Caco-2 (cell line): ENCODE data around the gene BAZ1B. TPM values are rescaled to one million over a fixed set of nuclear protein-coding genes. Genes with fewer than 3 reads are reported as not detected.
A peak's percentile ranks its signal among the peaks of the same experiment; 100 is the strongest.

Experiments used
- BruUV-seq: library from RNA; stranded (reverse); fragments of 400-500 nt; replicated peaks from 2 replicates; lab custom pipeline; 2021; lab: Mats Ljungman, UMichigan
- CTCF ChIA-PET: fragments of 300-600 bp; sonication (Branson Sonifier 250); formaldehyde crosslinking; loops from one replicate; lab custom pipeline; 2022; ENCODE audit warnings: antibody characterized with exemption; lab: Charles Lee
- POLR2A ChIA-PET: fragments of 300-600 bp; sonication (Branson Sonifier 250); formaldehyde crosslinking; loops from one replicate; lab custom pipeline; 2022; ENCODE audit warnings: antibody characterized with exemption; lab: Charles Lee
- DNase-seq, 2 experiments: peaks; one replicate each; pipeline versions ENCODE4 v3.0.0 to v3.0.0-alpha.2; 2020 to 2022
- H3K27me3 ChIP-seq: replicated peaks from 2 replicates; pipeline ENCODE4 v1.6.0; 2011; ENCODE audit warnings: low read length; ENCODE audit not compliant: control insufficient read depth, insufficient read depth
- H3K36me3 ChIP-seq: 2 replicates; pipeline ENCODE4 v1.5.1; 2011; ENCODE audit warnings: low read length; ENCODE audit not compliant: control insufficient read depth, insufficient read depth
- H3K4me1 ChIP-seq: fragments of 250-450 bp; sonication (Bioruptor Pico); 2 replicates; pipeline ENCODE4 v1.5.1; 2020; ENCODE audit warnings: mild to moderate bottlenecking
- H3K4me3 ChIP-seq: 2 replicates; pipeline ENCODE4 v1.5.1; 2011; ENCODE audit warnings: low read depth, mild to moderate bottlenecking, control low read depth, low read length
- H3K9me3 ChIP-seq: fragments of 250-450 bp; sonication (Bioruptor Pico); 2 replicates; pipeline ENCODE4 v1.5.1; 2020; ENCODE audit warnings: mild to moderate bottlenecking, moderate library complexity
- H3K27ac Mint-ChIP-seq: one replicate; pipeline ENCODE4 v1.8.0; 2022; ENCODE audit warnings: mixed read lengths; ENCODE audit not compliant: unreplicated experiment
- H3K27me3 Mint-ChIP-seq: one replicate; pipeline ENCODE4 v1.8.0; 2022; ENCODE audit warnings: mixed read lengths; ENCODE audit not compliant: insufficient read depth, unreplicated experiment
- H3K36me3 Mint-ChIP-seq: one replicate; pipeline ENCODE4 v1.8.0; 2022; ENCODE audit warnings: mild to moderate bottlenecking, mixed read lengths; ENCODE audit not compliant: insufficient read depth, unreplicated experiment
- H3K4me1 Mint-ChIP-seq: one replicate; pipeline ENCODE4 v1.8.0; 2022; ENCODE audit warnings: low read depth, mixed read lengths; ENCODE audit not compliant: unreplicated experiment
- H3K4me3 Mint-ChIP-seq: one replicate; pipeline ENCODE4 v1.8.0; 2022; ENCODE audit warnings: mild to moderate bottlenecking, moderate library complexity, mixed read lengths; ENCODE audit not compliant: unreplicated experiment
- H3K9me3 Mint-ChIP-seq: one replicate; pipeline ENCODE4 v1.8.0; 2022; ENCODE audit warnings: mixed read lengths; ENCODE audit not compliant: unreplicated experiment
- CTCF ChIP-seq, 2 experiments: fragments of 200-600 bp in 1 of 2; IDR thresholded peaks; 1 replicate in 1 of 2; 2 replicates in 1 of 2; pipeline versions ENCODE4 v1.5.1 to v1.8.0; 2011 to 2022; ENCODE audit warnings: antibody characterized with exemption in 1 of 2, control low read depth in 1 of 2, inconsistent platforms in 1 of 2, low read depth in 1 of 2, low read length in 1 of 2, mild to moderate bottlenecking in 1 of 2, moderate library complexity in 1 of 2; ENCODE audit not compliant: insufficient read depth in 1 of 2, severe bottlenecking in 1 of 2, unreplicated experiment in 1 of 2
- intact Hi-C: fragments of 100-400 bp; cut with micrococcal nuclease; formaldehyde crosslinking; loops from one replicate; pipeline ENCODE4 v1.10.0; 2022; ENCODE audit not compliant: unreplicated experiment
- total RNA-seq: library from RNA; stranded (reverse); gene quantifications from 2 replicates; pipeline ENCODE4 v1.2.3, GENCODE V29; 2022

BAZ1B gene
- total RNA-seq, 1 experiment from 2014 or later = 85.7 TPM

GRCh38 chr7:73451780-73452398, 70.2 kb downstream of the BAZ1B start:
- no peaks in the 10 kb centered on the region for H3K27me3 ChIP-seq
- peaks cover 6% of the 10 kb centered on the region for H3K36me3 ChIP-seq

GRCh38 chr7:73449422-73449821, 72.7 kb downstream of the BAZ1B start:
- no peaks in the 10 kb centered on the region for H3K9me3 ChIP-seq
- H3K4me1 Mint-ChIP-seq = peaks cover 2% of the 10 kb centered on the region
- no peak for DNase-seq
- TF ChIP-seq CTCF (IDR thresholded peaks at IDR 0.05; ENCODE audit: insufficient read depth in 1 of 2, low read depth in 1 of 2, low read length in 1 of 2, severe bottlenecking in 1 of 2, unreplicated experiment in 1 of 2) = no peak
- H3K36me3 ChIP-seq = peaks cover 6% of the 10 kb centered on the region
- no peaks in the 10 kb centered on the region for H3K27me3 Mint-ChIP-seq
- no peak overlapping the region for H3K4me3 Mint-ChIP-seq
- no peaks in the 10 kb centered on the region for H3K27me3 ChIP-seq
- no TSS peak for BruUV-seq
- no peaks in the 10 kb centered on the region for H3K9me3 Mint-ChIP-seq
- H3K27ac Mint-ChIP-seq = no peak overlapping the region
- no peaks in the 10 kb centered on the region for H3K4me1 ChIP-seq
- CTCF ChIA-PET = no interaction called here
- peaks cover 93% of the 10 kb centered on the region for H3K36me3 Mint-ChIP-seq
- intact Hi-C loops = no loop called here
- POLR2A ChIA-PET = no interaction called here
- H3K4me3 ChIP-seq = no peak overlapping the region

More at GRCh38 chr7:73451780-73452398, 70.2 kb downstream of the BAZ1B start:
- Mint-ChIP-seq H3K36me3 (peaks cover 93% of the 10 kb centered on the region), H3K27ac (no peak overlapping the region), H3K27me3 (no peaks in the 10 kb centered on the region), H3K4me3 (no peak overlapping the region), H3K9me3 (no peaks in the 10 kb centered on the region), H3K4me1 (peaks cover 7% of the 10 kb centered on the region)
- intact Hi-C loops = loop anchor here (2.0 kb wide), 1 partner anchor 109 kb away; no protein-coding TSS in a partner anchor
- BruUV-seq = no TSS peak
- no peaks in the 10 kb centered on the region for H3K9me3 ChIP-seq
- DNase-seq = peak in 1 of 2 experiments; percentile 59
- H3K4me1 ChIP-seq = no peaks in the 10 kb centered on the region
- TF ChIP-seq CTCF (IDR thresholded peaks at IDR 0.05; ENCODE audit: insufficient read depth in 1 of 2, low read depth in 1 of 2, low read length in 1 of 2, severe bottlenecking in 1 of 2, unreplicated experiment in 1 of 2) = peak; percentile 93 to 96
- H3K4me3 ChIP-seq = no peak overlapping the region
- ChIA-PET CTCF (interaction anchor here (0.8 kb wide), 1 partner anchor 139 kb away, joined by 6 read pairs; no protein-coding TSS in a partner anchor), POLR2A (interaction anchor here (0.9 kb wide), 1 partner anchor 143 kb away, joined by 3 read pairs; the partner anchor contains the start of gene NSUN5)

GRCh38 chr7:73448609-73449008, 73.5 kb downstream of the BAZ1B start:
- H3K4me1 Mint-ChIP-seq = no peaks in the 10 kb centered on the region
- peaks cover 94% of the 10 kb centered on the region for H3K36me3 Mint-ChIP-seq
- H3K4me1 ChIP-seq = no peaks in the 10 kb centered on the region
- no TSS peak for BruUV-seq
- no peak overlapping the region for H3K27ac Mint-ChIP-seq
- peaks cover 6% of the 10 kb centered on the region for H3K36me3 ChIP-seq
- CTCF ChIA-PET = no interaction called here
- no peaks in the 10 kb centered on the region for H3K9me3 Mint-ChIP-seq
- POLR2A ChIA-PET = no interaction called here
- intact Hi-C loops = no loop called here
- DNase-seq = no peak
- no peak for TF ChIP-seq CTCF (IDR thresholded peaks at IDR 0.05; ENCODE audit: insufficient read depth in 1 of 2, low read depth in 1 of 2, low read length in 1 of 2, severe bottlenecking in 1 of 2, unreplicated experiment in 1 of 2)
- no peaks in the 10 kb centered on the region for H3K27me3 ChIP-seq
- H3K4me3 Mint-ChIP-seq = no peak overlapping the region
- no peaks in the 10 kb centered on the region for H3K27me3 Mint-ChIP-seq
- H3K4me3 ChIP-seq = no peak overlapping the region
- no peaks in the 10 kb centered on the region for H3K9me3 ChIP-seq
